ENCODE results near the gene SSBP4.
A peak's percentile ranks its signal among the peaks of the same experiment; 100 is the strongest.

Gene SSBP4

DNA sequence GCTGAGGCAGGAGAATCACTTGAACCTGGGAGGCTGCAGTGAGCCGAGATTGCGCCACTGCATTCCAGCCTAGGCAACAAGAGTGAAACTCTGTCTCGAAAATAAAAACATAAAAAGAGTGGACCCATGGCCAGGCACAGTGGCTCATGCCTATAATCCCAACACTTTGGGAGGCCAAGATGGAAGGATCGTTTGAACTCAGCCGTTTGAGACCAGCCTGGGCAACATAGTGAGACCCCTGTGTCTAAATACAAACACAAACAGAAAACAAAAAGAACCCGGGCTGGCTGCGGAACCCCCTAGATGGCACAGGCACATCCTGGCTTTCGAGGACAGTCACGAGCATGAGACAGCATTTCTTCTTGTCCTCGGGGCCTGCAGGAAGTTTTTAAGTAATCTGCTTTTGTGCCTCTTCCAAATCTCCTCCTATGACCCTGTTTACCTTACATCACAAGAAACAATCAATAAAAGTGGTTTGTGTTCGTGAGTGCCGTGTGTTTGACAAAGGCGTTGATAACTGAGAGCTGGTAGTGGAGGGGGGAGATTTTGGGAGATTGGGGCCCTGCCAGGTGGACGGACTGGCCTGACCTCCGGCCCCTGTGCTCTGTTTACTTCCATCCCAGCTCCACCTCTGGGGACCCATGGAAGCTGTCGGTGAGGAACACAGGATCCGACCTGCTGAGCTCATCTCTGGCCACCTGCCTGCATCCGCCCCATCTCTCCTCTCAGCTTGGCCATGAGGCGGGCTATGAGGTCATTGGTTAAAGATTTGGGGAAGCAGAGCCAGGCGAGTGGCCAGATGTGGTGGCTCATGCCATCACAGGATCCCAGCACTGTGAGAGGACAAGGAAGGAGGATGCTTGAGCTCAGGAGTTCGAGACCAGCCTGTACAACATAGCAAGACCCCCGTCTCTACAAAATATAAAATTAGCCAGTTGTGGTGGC is 39.1 kb upstream of the SSBP4 start (continued):
- peak; percentile 17; the same call in 1 of the 2 replicates for TF ChIP-seq WT1 (tag by site-specific recombination; IDR thresholded peaks at IDR 0.05)
- TF ChIP-seq ZNF596 (tag by site-specific recombination; IDR thresholded peaks at IDR 0.05): no peak
- no peak for TF ChIP-seq ZNF701 (tag by site-specific recombination; IDR thresholded peaks at IDR 0.05)
- no peak for TF ChIP-seq ZNF530 (tag by site-specific recombination; IDR thresholded peaks at IDR 0.05; ENCODE audit: low read depth)
- no peak for TF ChIP-seq ZNF175 (tag by site-specific recombination; IDR thresholded peaks at IDR 0.05)
- no peak for TF ChIP-seq SALL2 (tag by site-specific recombination; IDR thresholded peaks at IDR 0.05; ENCODE audit: borderline replicate concordance)
- no peak for TF ChIP-seq SCRT1 (tag by site-specific recombination; IDR thresholded peaks at IDR 0.05; ENCODE audit: borderline replicate concordance)
- no peak for TF ChIP-seq ZNF211 (tag by site-specific recombination; IDR thresholded peaks at IDR 0.05; ENCODE audit: low read depth)
- peak; percentile 89 for TF ChIP-seq ZNF121 (tag by site-specific recombination; IDR thresholded peaks at IDR 0.05)
- TF ChIP-seq GLI2 (tag by site-specific recombination; IDR thresholded peaks at IDR 0.05; ENCODE audit: borderline replicate concordance, low read depth): no peak
- TF ChIP-seq ZNF335 (tag by site-specific recombination; conservative IDR thresholded peaks at IDR 0.05): peak; percentile 80
- no peak for TF ChIP-seq ZNF837 (tag by site-specific recombination; IDR thresholded peaks at IDR 0.05)
- TF ChIP-seq, protein P1, sequence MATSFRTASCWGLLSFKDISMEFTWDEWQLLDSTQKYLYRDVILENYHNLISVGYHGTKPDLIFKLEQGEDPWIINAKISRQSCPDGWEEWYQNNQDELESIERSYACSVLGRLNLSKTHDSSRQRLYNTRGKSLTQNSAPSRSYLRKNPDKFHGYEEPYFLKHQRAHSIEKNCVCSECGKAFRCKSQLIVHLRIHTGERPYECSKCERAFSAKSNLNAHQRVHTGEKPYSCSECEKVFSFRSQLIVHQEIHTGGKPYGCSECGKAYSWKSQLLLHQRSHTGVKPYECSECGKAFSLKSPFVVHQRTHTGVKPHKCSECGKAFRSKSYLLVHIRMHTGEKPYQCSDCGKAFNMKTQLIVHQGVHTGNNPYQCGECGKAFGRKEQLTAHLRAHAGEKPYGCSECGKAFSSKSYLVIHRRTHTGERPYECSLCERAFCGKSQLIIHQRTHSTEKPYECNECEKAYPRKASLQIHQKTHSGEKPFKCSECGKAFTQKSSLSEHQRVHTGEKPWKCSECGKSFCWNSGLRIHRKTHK (tag by site-specific recombination; IDR thresholded peaks at IDR 0.05): no peak
- no peak for TF ChIP-seq ZNF510 (tag by site-specific recombination; IDR thresholded peaks at IDR 0.05; ENCODE audit: insufficient replicate concordance)
- peak; percentile 67; the same call in 1 of the 2 replicates for TF ChIP-seq KLF8 (tag by site-specific recombination; IDR thresholded peaks at IDR 0.05)
- no peak for TF ChIP-seq ZSCAN16 (tag by site-specific recombination; IDR thresholded peaks at IDR 0.05)
- no peak for TF ChIP-seq ZNF391 (tag by site-specific recombination; IDR thresholded peaks at IDR 0.05; ENCODE audit: borderline replicate concordance, low read depth)
- TF ChIP-seq, protein P2, sequence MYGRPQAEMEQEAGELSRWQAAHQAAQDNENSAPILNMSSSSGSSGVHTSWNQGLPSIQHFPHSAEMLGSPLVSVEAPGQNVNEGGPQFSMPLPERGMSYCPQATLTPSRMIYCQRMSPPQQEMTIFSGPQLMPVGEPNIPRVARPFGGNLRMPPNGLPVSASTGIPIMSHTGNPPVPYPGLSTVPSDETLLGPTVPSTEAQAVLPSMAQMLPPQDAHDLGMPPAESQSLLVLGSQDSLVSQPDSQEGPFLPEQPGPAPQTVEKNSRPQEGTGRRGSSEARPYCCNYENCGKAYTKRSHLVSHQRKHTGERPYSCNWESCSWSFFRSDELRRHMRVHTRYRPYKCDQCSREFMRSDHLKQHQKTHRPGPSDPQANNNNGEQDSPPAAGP (tag by site-specific recombination; IDR thresholded peaks at IDR 0.05): peak; percentile 66; the same call in 1 of the 2 replicates
- TF ChIP-seq ZSCAN23 (tag by site-specific recombination; IDR thresholded peaks at IDR 0.05): no peak
- TF ChIP-seq, protein P3, sequence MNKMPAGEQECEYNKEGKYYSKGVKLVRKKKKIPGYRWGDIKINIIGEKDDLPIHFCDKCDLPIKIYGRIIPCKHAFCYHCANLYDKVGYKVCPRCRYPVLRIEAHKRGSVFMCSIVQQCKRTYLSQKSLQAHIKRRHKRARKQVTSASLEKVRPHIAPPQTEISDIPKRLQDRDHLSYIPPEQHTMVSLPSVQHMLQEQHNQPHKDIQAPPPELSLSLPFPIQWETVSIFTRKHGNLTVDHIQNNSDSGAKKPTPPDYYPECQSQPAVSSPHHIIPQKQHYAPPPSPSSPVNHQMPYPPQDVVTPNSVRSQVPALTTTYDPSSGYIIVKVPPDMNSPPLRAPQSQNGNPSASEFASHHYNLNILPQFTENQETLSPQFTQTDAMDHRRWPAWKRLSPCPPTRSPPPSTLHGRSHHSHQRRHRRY (tag by site-specific recombination; IDR thresholded peaks at IDR 0.05): no peak
- TF ChIP-seq ZNF146 (tag by site-specific recombination; IDR thresholded peaks at IDR 0.05): no peak
- no peak for TF ChIP-seq PRDM1 (tag by site-specific recombination; IDR thresholded peaks at IDR 0.05)
- no peak for TF ChIP-seq ZNF2 (tag by site-specific recombination; IDR thresholded peaks at IDR 0.05)
- no peak for TF ChIP-seq ZBTB8A (tag by site-specific recombination; IDR thresholded peaks at IDR 0.05)
- no peak for TF ChIP-seq ZNF23 (tag by site-specific recombination; IDR thresholded peaks at IDR 0.05; ENCODE audit: borderline replicate concordance)
- TF ChIP-seq ZNF501 (tag by site-specific recombination; IDR thresholded peaks at IDR 0.05): no peak
- TF ChIP-seq ZNF10 (tag by site-specific recombination; IDR thresholded peaks at IDR 0.05): no peak
- peak; percentile 71 for TF ChIP-seq ZNF24 (tag by site-specific recombination; IDR thresholded peaks at IDR 0.05)
- peak; percentile 77 for TF ChIP-seq GLIS1 (tag by site-specific recombination; IDR thresholded peaks at IDR 0.05)
- TF ChIP-seq, protein P4, sequence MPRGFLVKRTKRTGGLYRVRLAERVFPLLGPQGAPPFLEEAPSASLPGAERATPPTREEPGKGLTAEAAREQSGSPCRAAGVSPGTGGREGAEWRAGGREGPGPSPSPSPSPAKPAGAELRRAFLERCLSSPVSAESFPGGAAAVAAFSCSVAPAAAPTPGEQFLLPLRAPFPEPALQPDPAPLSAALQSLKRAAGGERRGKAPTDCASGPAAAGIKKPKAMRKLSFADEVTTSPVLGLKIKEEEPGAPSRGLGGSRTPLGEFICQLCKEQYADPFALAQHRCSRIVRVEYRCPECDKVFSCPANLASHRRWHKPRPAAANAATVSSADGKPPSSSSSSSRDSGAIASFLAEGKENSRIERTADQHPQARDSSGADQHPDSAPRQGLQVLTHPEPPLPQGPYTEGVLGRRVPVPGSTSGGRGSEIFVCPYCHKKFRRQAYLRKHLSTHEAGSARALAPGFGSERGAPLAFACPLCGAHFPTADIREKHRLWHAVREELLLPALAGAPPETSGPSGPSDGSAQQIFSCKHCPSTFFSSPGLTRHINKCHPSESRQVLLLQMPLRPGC (tag by site-specific recombination; IDR thresholded peaks at IDR 0.05): peak; percentile 80
- TF ChIP-seq ZNF416 (tag by site-specific recombination; IDR thresholded peaks at IDR 0.05): no peak
- no peak for TF ChIP-seq ZNF140 (tag by site-specific recombination; IDR thresholded peaks at IDR 0.05)
- no peak for TF ChIP-seq ZNF776 (tag by site-specific recombination; IDR thresholded peaks at IDR 0.05; ENCODE audit: borderline replicate concordance)
- TF ChIP-seq ZEB2 (tag by site-specific recombination; IDR thresholded peaks at IDR 0.05): peak; percentile 84
- TF ChIP-seq, protein P5, sequence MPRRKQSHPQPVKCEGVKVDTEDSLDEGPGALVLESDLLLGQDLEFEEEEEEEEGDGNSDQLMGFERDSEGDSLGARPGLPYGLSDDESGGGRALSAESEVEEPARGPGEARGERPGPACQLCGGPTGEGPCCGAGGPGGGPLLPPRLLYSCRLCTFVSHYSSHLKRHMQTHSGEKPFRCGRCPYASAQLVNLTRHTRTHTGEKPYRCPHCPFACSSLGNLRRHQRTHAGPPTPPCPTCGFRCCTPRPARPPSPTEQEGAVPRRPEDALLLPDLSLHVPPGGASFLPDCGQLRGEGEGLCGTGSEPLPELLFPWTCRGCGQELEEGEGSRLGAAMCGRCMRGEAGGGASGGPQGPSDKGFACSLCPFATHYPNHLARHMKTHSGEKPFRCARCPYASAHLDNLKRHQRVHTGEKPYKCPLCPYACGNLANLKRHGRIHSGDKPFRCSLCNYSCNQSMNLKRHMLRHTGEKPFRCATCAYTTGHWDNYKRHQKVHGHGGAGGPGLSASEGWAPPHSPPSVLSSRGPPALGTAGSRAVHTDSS (tag by site-specific recombination; IDR thresholded peaks at IDR 0.05): no peak
